GM19455 (cell line): ENCODE measurements around the gene SPOUT1.

ENCODE experiments used
- ATAC-seq: cut with Tn5 transposase; IDR thresholded peaks from one replicate; pipeline ENCODE4 v1.9.1; 2021; ENCODE audit not compliant: unreplicated experiment

The SPOUT1 gene

DNA sequence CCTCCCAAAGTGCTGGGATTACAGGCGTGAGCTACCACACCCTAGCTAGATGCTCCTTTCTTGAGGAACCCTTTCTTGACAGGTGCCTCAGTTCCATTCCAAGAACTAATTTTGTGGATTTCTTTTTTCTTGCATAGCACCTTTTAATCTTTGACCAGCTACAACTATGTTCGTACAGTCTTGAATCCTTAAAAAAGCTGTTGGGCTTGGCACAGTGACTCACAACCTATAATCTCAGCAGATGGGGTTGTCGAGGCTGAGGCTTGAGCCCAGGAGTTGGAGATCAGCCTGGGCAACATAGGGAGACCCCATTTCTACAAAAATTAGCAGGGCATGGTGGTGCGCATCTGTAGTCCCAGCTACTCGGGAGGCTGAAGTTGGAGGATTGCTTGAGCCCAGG is 56.5 kb downstream of the SPOUT1 start:
- ATAC-seq: no peak

DNA sequence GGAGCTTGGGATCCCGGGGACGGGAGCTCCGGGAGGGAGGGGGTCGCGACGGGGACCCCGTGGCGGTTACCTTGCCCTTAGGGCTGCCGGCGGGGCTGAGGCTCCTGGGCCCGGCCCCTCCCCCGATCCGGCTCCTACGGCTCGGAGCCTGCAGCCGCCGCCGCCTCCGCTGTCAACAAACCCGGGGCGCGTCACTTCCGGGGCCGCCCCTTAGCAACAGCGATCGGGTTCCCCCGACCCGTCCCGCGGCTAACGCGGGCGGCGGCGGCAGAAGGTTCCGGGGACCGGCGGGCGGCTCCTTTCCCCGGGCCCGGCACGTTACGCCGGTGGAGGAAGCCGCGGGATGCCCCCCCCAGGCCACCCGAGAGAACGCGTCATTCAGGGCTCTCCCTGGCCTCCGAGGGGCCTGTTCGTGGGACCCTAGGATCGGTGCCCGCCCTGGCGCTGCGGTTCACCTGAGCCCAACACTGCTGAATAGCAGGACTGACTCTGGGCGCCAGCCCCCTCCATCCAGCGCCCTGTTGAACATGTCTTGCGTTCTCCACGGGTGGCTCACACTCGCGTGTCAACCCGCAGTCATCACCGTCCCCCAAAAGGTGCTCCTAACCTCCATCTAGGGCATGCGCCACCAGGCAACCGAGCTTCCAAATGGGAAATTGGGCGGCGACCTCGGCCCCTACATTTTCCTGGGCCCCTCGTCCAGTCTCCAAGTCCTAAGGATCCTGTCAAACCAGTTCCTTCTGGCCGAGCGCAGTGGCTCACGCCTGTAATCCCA is 57.7 kb downstream of the SPOUT1 start, which contains the start of gene ZER1:
TSS of gene ZER1 (minus strand) at position 183 of the 775 bp plus-strand sequence. CDS start 16,362 bp downstream, outside the sequence.
- ATAC-seq: peak; percentile 93

DNA sequence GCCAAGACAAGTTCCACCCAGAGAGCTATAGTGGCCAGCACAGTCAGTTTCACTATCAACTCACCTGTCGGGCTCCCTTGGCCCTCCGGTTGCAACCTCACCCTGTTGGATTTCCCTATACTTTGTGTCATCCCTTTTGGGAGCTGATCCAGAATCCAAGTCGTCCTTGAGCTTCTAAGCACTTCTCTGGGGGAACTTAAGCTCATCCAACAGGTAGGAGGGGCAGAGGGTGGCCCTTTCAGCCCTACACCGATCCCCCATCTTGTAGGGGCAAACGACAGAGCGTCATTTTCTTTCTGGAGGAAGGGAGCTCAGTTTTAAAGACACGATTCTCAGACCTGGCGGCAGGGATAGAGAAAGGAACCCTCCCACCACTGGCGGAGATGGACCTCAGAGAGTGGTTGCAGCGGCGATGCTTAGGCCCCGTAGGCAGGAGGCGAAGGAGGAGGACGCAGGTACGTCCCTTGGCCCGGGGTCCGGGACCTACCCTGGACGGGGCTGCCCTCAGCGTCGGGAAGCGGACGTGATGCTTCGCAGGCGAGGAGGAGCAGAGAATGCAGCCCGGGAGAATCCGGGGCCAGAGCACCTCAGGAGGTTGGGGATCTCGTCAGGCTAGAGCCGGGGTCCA is 58.4 kb downstream of the SPOUT1 start:
- peak; percentile 37 for ATAC-seq

DNA sequence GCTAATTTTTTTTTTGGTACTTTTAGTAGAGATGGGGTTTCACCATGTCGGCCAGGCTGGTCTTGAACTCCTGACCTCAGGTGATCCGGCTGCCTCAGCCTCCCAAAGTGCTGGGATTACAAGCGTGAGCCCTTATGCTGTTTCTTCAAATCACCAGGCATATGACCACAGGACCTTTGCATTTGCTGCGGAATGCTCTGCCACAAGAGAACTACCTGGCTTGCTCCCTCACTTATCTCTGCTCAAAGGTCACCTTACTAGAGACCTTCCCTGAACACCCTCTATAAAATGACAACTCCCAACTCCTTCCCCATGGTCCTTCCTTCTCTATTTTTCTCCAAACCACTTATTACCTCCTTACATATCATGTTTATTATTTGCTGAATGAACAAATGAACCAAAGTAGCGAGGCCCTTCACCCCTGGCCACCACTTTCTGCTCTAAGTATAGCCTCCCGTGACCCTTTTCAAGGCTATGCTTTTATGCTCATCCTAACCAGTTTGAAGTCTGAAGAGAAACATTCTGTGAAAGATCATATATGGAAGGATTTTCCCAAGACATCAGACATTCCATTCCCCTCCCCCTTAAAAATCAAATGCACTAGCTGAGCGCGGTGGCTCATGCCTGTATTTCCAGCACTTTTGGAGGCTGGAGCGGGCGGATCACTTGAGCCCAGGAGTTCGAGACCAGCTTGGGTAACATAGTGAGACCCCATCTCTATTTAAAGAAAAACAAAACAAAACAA is 59.1 kb downstream of the SPOUT1 start:
- ATAC-seq: no peak
